GM12872 (cell line): ENCODE results near the gene PHLPP2.

Experiments used
- CTCF ChIP-seq: IDR thresholded peaks from 3 replicates; pipeline ENCODE4 v1.5.1; 2011; ENCODE audit warnings: low read depth, mild to moderate bottlenecking, low read length, moderate library complexity; ENCODE audit not compliant: insufficient read depth

PHLPP2 gene

GRCh38 chr16:71734511-71734910 lies 10.0 kb upstream of the PHLPP2 start:
- TF ChIP-seq CTCF: no peak

GRCh38 chr16:71732587-71732986 lies 8.1 kb upstream of the PHLPP2 start:
- TF ChIP-seq CTCF: no peak

GRCh38 chr16:71727551-71728324 lies 3.2 kb upstream of the PHLPP2 start:
- TF ChIP-seq CTCF: no peak

- no peak for TF ChIP-seq CTCF
These were observed 2.2 kb upstream of the PHLPP2 start for GRCh38 chr16:71726476-71727315.

- peak; percentile 20; the same call in 1 of the 3 replicates for TF ChIP-seq CTCF
These were observed 773 bp downstream of the PHLPP2 start for GRCh38 chr16:71723537-71724319.

- no peak for TF ChIP-seq CTCF
These were observed 1.5 kb downstream of the PHLPP2 start for GRCh38 chr16:71722801-71723536.
